H1 (cell line): ENCODE data around the gene KCNJ5.

Experiments
- EP300 ChIP-seq, 2 experiments: IDR thresholded peaks; 1 replicate in 1 of 2; 2 replicates in 1 of 2; pipeline ENCODE4 v1.6.1; 2011 to 2012; ENCODE audit warnings: low read depth in 2 of 2, low read length in 2 of 2, mild to moderate bottlenecking in 2 of 2, borderline replicate concordance in 1 of 2, inconsistent platforms in 1 of 2, moderate library complexity in 1 of 2
- EZH2 ChIP-seq: fragments of 200-600 bp; sonication (generic); IDR thresholded peaks from 2 replicates; pipeline ENCODE4 v1.7.1; 2012; ENCODE audit warnings: low read depth, mild to moderate bottlenecking, moderate library complexity, low read length, inconsistent platforms; ENCODE audit not compliant: severe bottlenecking
- GABPA ChIP-seq: IDR thresholded peaks from 2 replicates; pipeline ENCODE4 v1.6.1; 2011; ENCODE audit warnings: mild to moderate bottlenecking, low read length, moderate library complexity, borderline replicate concordance; ENCODE audit not compliant: insufficient read depth
- HDAC2 ChIP-seq, 2 experiments: fragments of 300-600 bp in 1 of 2; sonication (generic) in 1 of 2; IDR thresholded peaks; 2 replicates each; pipeline ENCODE4 v1.6.1; 2011 to 2012; ENCODE audit warnings: low read depth in 2 of 2, low read length in 2 of 2, mild to moderate bottlenecking in 2 of 2, moderate library complexity in 2 of 2, borderline replicate concordance in 1 of 2, inconsistent platforms in 1 of 2
- JUN ChIP-seq: IDR thresholded peaks from 2 replicates; pipeline ENCODE4 v1.6.1; 2011; ENCODE audit warnings: low read depth, mild to moderate bottlenecking, improper control_type of control experiment, low read length
- MAFK ChIP-seq: IDR thresholded peaks from 2 replicates; pipeline ENCODE4 v1.6.1; 2012; ENCODE audit warnings: low read depth, mild to moderate bottlenecking, improper control_type of control experiment, low read length
- POLR2A ChIP-seq, 2 experiments: IDR thresholded peaks; 1 replicate in 1 of 2; 2 replicates in 1 of 2; pipeline ENCODE4 v1.6.1; 2011; ENCODE audit warnings: low read depth in 2 of 2, low read length in 2 of 2, mild to moderate bottlenecking in 2 of 2; ENCODE audit errors: control extremely low read depth in 1 of 2
- SP2 ChIP-seq: IDR thresholded peaks from 2 replicates; pipeline ENCODE4 v1.6.1; 2012; ENCODE audit warnings: mild to moderate bottlenecking, low read length, inconsistent platforms
- TBP ChIP-seq: IDR thresholded peaks from 2 replicates; pipeline ENCODE4 v1.6.1; 2011; ENCODE audit warnings: low read depth, low read length, improper control_type of control experiment
- TCF12 ChIP-seq: IDR thresholded peaks from 2 replicates; pipeline ENCODE4 v1.6.1; 2011; ENCODE audit warnings: low read depth, mild to moderate bottlenecking, low read length
- ZNF274 ChIP-seq: IDR thresholded peaks from 2 replicates; pipeline ENCODE4 v1.7.0; 2012; ENCODE audit warnings: low read length, borderline replicate concordance; ENCODE audit errors: extremely low read depth
- TF ChIP-seq, protein P1 (sequence below), 3 experiments: IDR thresholded peaks; 1 replicate in 2 of 3; 2 replicates in 1 of 3; pipeline versions ENCODE4 v1.5.1 to v1.6.1; 2011; ENCODE audit warnings: low read length in 3 of 3, mild to moderate bottlenecking in 3 of 3, inconsistent platforms in 2 of 3, low read depth in 1 of 3, moderate library complexity in 1 of 3; ENCODE audit not compliant: insufficient read depth in 1 of 3; ENCODE audit errors: control extremely low read depth in 1 of 3
- TF ChIP-seq, protein P2 (sequence below): IDR thresholded peaks from 2 replicates; pipeline ENCODE4 v1.6.1; 2011; ENCODE audit warnings: low read length, improper control_type of control experiment

DNA sequence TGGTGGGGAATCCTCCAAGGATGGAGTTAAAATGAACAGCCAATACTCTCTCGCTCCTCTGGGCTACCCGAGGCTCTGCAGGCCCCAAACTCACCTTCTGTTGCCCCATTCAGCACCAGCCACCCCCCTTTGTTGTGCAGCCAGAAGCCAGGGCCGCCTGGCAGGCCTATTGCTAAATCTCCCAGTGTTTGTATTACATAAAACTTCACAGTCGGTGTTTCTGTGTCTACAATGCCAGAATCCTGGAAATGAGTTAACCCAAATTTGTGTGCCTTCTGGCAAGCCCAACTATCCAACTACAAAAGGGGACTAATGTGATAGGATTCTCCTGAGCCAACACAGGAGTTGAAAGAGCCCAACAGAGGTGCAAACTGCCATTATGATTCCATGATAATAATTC, 9.3 kb downstream of the KCNJ5 start:
- TF ChIP-seq TBP (no peak), POLR2A (IDR thresholded peaks at IDR 0.05; ENCODE audit: control extremely low read depth in 1 of 2, low read depth in 2 of 2, low read length in 2 of 2) (no peak), EZH2 (no peak), GABPA (no peak), HDAC2 (IDR thresholded peaks at IDR 0.05; ENCODE audit: borderline replicate concordance in 1 of 2, low read depth in 2 of 2, low read length in 2 of 2) (no peak), MAFK (no peak), EP300 (IDR thresholded peaks at IDR 0.05; ENCODE audit: borderline replicate concordance in 1 of 2, low read depth in 2 of 2, low read length in 2 of 2) (no peak), JUN (no peak), TCF12 (no peak), ZNF274 (no peak), SP2 (no peak)
- TF ChIP-seq, protein P1, sequence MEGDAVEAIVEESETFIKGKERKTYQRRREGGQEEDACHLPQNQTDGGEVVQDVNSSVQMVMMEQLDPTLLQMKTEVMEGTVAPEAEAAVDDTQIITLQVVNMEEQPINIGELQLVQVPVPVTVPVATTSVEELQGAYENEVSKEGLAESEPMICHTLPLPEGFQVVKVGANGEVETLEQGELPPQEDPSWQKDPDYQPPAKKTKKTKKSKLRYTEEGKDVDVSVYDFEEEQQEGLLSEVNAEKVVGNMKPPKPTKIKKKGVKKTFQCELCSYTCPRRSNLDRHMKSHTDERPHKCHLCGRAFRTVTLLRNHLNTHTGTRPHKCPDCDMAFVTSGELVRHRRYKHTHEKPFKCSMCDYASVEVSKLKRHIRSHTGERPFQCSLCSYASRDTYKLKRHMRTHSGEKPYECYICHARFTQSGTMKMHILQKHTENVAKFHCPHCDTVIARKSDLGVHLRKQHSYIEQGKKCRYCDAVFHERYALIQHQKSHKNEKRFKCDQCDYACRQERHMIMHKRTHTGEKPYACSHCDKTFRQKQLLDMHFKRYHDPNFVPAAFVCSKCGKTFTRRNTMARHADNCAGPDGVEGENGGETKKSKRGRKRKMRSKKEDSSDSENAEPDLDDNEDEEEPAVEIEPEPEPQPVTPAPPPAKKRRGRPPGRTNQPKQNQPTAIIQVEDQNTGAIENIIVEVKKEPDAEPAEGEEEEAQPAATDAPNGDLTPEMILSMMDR (IDR thresholded peaks at IDR 0.05; ENCODE audit: control extremely low read depth in 1 of 3, insufficient read depth in 1 of 3, low read depth in 1 of 3, low read length in 3 of 3), result no peak
- TF ChIP-seq, protein P2, sequence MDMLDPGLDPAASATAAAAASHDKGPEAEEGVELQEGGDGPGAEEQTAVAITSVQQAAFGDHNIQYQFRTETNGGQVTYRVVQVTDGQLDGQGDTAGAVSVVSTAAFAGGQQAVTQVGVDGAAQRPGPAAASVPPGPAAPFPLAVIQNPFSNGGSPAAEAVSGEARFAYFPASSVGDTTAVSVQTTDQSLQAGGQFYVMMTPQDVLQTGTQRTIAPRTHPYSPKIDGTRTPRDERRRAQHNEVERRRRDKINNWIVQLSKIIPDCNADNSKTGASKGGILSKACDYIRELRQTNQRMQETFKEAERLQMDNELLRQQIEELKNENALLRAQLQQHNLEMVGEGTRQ, result no peak
